ENCODE data around the gene HSPB6. TPM values are rescaled to one million over a fixed set of nuclear protein-coding genes. Genes with fewer than 3 reads are reported as not detected.

The HSPB6 gene
- total RNA-seq, 1 experiment from 2014 or later = 0.87 TPM

- no TSS peak for BruUV-seq (replicated peaks)
- in situ Hi-C loops (cut with HindIII; ENCODE audit: low pct_unique_long_range_greater_than_20kb, low sequenced_read_pairs) (no loop called here), intact Hi-C loops (cut with micrococcal nuclease; ENCODE audit: unreplicated experiment) (no loop called here)
- DNase-seq (ENCODE audit: low read depth, low spot score) = no peak
- peaks cover 20% of the 10 kb centered on the region for H3K36me3 ChIP-seq (ENCODE audit: control insufficient read depth, insufficient read depth, low read length)
- H3K4me1 ChIP-seq (ENCODE audit: control insufficient read depth, insufficient read depth, low read length) = no peaks in the 10 kb centered on the region
- ChIA-PET CTCF (no interaction called here), POLR2A (no interaction called here)
- H3K27me3 ChIP-seq (ENCODE audit: control insufficient read depth, insufficient read depth, low read length) = no peaks in the 10 kb centered on the region
- no peaks in the 10 kb centered on the region for H3K9me3 ChIP-seq (ENCODE audit: control insufficient read depth, insufficient read depth, low read depth, low read length)
- ATAC-seq = no peak
- H3K27ac ChIP-seq (ENCODE audit: low read length) = no peak overlapping the region
- H3K4me3 ChIP-seq (ENCODE audit: low read depth in 2 of 2, low read length in 2 of 2) = no peak overlapping the region
- TF ChIP-seq REST (IDR thresholded peaks at IDR 0.05; ENCODE audit: insufficient read depth in 1 of 2, low read depth in 2 of 2, low read length in 1 of 2) (no peak), TCF7L2 (IDR thresholded peaks at IDR 0.05; ENCODE audit: low read depth, low read length) (no peak), POLR2AphosphoS5 (IDR thresholded peaks at IDR 0.05; ENCODE audit: low read depth, low read length) (no peak), CTCF (IDR thresholded peaks at IDR 0.05) (no peak), SIN3A (IDR thresholded peaks at IDR 0.05; ENCODE audit: borderline replicate concordance, insufficient read depth, low read depth, low read length) (no peak)
Measured at GRCh38 chr19:35729021-35729420, 27.8 kb downstream of the HSPB6 start.

- Histone ChIP-seq H3K4me3 (ENCODE audit: low read depth in 2 of 2, low read length in 2 of 2) (no peak overlapping the region), H3K36me3 (ENCODE audit: control insufficient read depth, insufficient read depth, low read length) (peaks cover 25% of the 10 kb centered on the region), H3K4me1 (ENCODE audit: control insufficient read depth, insufficient read depth, low read length) (no peaks in the 10 kb centered on the region), H3K9me3 (ENCODE audit: control insufficient read depth, insufficient read depth, low read depth, low read length) (no peaks in the 10 kb centered on the region), H3K27me3 (ENCODE audit: control insufficient read depth, insufficient read depth, low read length) (no peaks in the 10 kb centered on the region), H3K27ac (ENCODE audit: low read length) (no peak overlapping the region)
- ATAC-seq (no peak), DNase-seq (ENCODE audit: low read depth, low spot score) (no peak)
- TF ChIP-seq POLR2AphosphoS5 (IDR thresholded peaks at IDR 0.05; ENCODE audit: low read depth, low read length) = no peak
- no peak for TF ChIP-seq SIN3A (IDR thresholded peaks at IDR 0.05; ENCODE audit: borderline replicate concordance, insufficient read depth, low read depth, low read length)
- TF ChIP-seq CTCF (IDR thresholded peaks at IDR 0.05) = no peak
- TF ChIP-seq REST (IDR thresholded peaks at IDR 0.05; ENCODE audit: insufficient read depth in 1 of 2, low read depth in 2 of 2, low read length in 1 of 2) = no peak
- TF ChIP-seq TCF7L2 (IDR thresholded peaks at IDR 0.05; ENCODE audit: low read depth, low read length) = no peak
- CTCF ChIA-PET = interaction anchor here (0.6 kb wide), 1 partner anchor 20 kb away, joined by 3 read pairs; the partner anchor contains the start of gene LIN37
- in situ Hi-C loops (cut with HindIII; ENCODE audit: low pct_unique_long_range_greater_than_20kb, low sequenced_read_pairs) (no loop called here), intact Hi-C loops (cut with micrococcal nuclease; ENCODE audit: unreplicated experiment) (no loop called here)
- POLR2A ChIA-PET = interaction anchor here (0.5 to 0.7 kb wide), 2 partner anchors 49 to 90 kb away, joined by 3 to 9 read pairs; no protein-coding TSS in a partner anchor
- no TSS peak for BruUV-seq (replicated peaks)
Measured at GRCh38 chr19:35727956-35728706, 28.7 kb downstream of the HSPB6 start.
